AG09309 (cell line): ENCODE results near the gene ACAP2.
"Not testable (repeated sequence)": the region's sequence is repeated elsewhere in the genome, so short reads cannot be mapped to it uniquely, and the experiment has no call there.

Source experiments
- DNase-seq: peaks from one replicate; pipeline ENCODE4 v3.0.0-alpha.2; 2010; ENCODE audit warnings: low read depth
- H3K4me3 ChIP-seq: 2 replicates; pipeline ENCODE4 v1.5.1; 2011; ENCODE audit warnings: mild to moderate bottlenecking, low read depth, low read length, moderate library complexity; ENCODE audit not compliant: control insufficient read depth
- TF ChIP-seq, protein P1 (sequence below): IDR thresholded peaks from 2 replicates; pipeline ENCODE4 v1.5.1; 2011; ENCODE audit warnings: mild to moderate bottlenecking, low read depth, low read length, inconsistent platforms; ENCODE audit not compliant: insufficient read depth, control insufficient read depth; ENCODE audit errors: missing control alignments

The ACAP2 gene

DNA sequence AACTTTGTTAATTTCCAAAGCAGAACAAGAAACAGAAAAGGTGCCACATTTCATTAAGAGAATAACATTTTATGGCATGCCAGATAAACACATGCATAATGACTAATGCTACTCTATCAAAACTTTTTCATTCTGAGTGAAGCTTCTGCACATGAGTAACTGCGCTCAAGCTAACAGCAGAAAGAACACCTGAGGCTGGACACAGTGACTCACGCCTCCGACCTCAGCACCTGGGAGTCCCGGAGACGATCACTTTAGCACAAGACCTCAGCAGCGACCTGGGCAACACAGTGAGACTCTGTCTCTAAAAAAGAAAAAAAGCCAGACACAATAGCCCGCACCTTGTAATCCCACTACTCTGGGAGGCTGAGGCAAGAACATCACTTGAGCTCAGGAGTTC, 70.6 kb downstream of the ACAP2 start:
- no peak overlapping the region for H3K4me3 ChIP-seq
- TF ChIP-seq, protein P1, sequence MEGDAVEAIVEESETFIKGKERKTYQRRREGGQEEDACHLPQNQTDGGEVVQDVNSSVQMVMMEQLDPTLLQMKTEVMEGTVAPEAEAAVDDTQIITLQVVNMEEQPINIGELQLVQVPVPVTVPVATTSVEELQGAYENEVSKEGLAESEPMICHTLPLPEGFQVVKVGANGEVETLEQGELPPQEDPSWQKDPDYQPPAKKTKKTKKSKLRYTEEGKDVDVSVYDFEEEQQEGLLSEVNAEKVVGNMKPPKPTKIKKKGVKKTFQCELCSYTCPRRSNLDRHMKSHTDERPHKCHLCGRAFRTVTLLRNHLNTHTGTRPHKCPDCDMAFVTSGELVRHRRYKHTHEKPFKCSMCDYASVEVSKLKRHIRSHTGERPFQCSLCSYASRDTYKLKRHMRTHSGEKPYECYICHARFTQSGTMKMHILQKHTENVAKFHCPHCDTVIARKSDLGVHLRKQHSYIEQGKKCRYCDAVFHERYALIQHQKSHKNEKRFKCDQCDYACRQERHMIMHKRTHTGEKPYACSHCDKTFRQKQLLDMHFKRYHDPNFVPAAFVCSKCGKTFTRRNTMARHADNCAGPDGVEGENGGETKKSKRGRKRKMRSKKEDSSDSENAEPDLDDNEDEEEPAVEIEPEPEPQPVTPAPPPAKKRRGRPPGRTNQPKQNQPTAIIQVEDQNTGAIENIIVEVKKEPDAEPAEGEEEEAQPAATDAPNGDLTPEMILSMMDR, result no peak
- no peak for DNase-seq

DNA sequence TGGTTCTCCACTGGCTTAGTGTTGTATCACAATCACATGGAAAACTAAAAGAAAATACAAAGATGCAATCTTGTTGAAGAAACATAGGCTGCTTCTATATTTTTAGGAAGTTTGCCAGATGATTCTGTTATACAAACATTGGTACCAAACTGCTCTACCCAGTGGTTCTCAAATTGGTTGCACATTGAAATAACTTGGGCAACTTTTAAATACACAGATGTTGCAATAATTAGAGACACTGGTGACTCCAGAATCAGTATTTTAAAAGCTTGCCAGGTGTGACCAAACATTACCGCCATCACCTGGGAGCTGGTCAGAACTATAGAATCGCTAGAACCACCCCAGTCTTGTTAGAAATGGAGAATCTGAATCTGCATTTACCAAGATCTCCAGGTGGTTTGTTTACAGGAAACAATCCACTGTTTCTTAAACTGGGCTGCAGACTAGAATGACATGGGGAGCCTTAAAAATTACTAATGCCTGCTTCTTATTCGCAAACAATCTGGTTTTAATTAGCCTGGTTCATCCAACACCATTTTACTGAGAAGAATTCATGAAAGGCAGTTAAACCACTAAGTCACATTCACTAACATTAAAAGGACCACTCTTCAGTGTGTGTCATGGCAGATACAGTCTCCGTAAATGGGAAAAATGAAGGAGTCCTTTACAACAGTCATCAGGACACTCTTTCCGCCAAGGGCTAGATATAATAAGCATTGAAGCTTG, 76.5 kb downstream of the ACAP2 start:
- no peak overlapping the region for H3K4me3 ChIP-seq
- DNase-seq, result no peak
- TF ChIP-seq, protein P1, result no peak

DNA sequence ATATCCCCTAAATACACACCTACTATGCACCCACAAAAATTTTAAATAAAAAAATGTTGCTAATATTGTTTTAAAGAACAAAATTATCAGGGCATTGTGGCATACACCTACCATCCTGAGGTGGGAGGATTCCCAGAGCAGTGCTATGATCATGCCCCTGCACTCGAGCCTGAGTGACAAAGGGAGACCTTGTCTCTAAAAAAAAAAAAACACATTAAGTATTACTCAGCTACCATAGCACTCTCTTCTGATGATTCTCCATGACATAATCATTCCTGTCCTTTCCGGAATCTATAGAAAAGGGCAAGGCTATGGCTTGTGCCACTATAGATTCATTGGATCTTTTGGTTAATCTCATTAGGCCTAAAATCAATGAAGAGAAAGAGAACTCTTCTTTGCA, 77.4 kb downstream of the ACAP2 start:
- H3K4me3 ChIP-seq, result no peak overlapping the region
- TF ChIP-seq, protein P1, result no peak
- no peak for DNase-seq

DNA sequence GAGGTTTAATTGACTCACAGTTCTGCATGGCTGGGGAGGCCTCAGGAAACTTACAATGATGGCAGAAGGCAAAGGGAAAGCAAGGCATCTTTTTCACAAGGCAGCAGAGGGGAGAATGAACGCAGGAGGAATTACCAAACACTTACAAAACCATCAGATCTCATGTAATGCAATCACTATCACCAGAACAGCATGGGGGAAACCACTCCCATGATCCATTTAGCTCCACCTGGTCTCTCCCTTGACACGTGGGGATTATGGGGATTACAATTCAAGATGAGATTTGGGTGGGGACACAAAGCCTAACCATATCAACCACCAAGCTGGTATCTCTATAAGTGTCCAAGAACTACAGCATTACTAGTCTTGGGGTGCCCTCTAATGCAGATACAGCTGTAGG, 85.0 kb downstream of the ACAP2 start:
- not testable (repeated sequence) for DNase-seq, H3K4me3 ChIP-seq

DNA sequence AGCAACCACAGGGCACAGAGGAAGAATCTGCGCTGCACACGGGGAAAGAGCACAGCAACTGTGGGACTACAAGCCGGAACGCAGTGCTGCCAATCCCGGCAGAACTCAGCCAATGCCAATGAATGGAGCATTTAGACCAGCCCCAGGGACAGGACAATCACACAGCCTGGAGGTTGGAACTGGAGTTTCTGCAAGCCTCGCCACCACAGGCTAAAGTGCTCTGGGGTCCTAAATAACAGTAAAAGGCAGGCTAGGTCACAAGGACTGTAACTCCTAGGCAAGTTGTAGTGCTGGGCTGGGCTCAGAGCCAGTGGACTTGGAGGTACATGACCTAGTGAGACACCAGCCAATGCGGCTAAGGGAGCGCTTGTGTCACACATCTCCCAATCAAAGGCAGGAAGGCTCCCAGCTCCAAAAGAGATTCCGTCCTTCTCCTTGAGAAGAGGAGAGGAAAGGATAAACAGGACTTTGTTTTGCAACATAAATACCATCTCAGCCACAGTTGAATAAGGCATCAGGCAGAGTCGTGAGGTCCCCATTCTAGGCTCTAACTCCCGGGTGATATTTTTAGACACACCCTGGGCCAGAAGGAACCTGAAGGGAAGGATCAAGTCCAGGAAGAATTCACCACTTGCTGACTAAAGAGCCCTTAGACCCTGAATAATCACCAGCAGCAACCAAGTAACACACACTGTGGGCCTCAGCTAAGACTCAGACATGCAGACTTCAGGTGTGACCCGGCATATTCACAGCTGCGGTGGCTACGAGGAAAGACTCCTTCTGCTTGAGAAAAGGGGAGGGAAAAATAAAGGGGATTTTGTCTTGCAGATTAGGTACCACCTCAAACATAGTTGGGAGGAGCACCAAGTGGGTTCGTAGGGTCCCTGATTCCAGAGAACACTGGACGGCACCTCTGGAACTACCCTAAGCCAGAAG, 86.4 kb downstream of the ACAP2 start:
- DNase-seq, result no peak
- H3K4me3 ChIP-seq, result no peak overlapping the region
- TF ChIP-seq, protein P1, result no peak

DNA sequence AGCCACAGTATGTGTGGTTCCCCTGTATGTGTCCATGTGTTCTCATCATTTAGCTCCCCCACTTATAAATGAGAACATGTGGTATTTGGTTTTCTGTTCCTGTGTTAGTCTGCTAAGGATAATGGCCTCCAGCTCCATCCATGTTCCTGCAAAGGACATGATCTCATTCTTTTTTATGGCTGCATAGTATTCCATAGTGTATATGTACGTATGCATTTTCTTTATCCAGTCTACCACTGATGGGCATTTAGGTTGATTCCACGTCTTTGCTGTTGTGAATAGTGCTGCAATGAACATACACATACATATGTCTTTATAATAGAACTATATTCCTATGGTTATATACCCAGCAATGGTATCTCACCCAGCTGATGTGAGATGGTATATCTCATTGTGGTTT, 88.8 kb downstream of the ACAP2 start:
- not testable (repeated sequence) for DNase-seq, H3K4me3 ChIP-seq

DNA sequence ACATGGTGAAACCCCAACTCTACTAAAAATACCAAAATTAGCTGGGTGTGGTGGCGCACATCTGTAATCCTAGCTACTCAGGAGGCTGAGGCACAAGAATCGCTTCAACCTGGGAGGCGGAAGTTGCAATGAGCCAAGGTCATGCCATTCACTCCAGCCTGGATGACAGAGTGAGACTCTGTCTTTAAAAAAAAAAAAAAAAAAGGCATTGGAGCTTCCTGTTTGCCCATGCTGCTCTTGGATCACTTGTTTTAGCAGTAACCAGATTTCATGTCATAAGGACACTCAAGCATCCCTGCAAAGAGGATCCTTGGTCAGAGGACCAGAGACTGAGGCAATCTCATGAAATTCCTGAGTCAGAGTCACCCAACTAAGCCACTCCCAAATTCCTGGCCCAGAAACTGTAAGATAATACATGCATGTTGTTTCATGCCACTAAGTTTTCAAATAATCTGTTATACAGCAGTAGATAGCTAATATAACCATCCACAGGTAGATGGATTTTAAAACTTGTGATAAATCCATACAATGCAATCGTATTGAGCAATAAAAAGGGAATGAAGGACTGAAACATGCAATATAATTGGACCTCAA, 89.8 kb downstream of the ACAP2 start:
- peak; percentile 89 for DNase-seq
- H3K4me3 ChIP-seq, result no peak overlapping the region
- TF ChIP-seq, protein P1, result no peak
